Ureter (tissue), 1 donor: Measurements from ENCODE around the gene SHISAL1. TPM values are rescaled to one million over a fixed set of nuclear protein-coding genes. Genes with fewer than 3 reads are reported as not detected.
"Not testable (repeated sequence)": the region's sequence is repeated elsewhere in the genome, so short reads cannot be mapped to it uniquely, and the experiment has no call there.

ENCODE experiments used
- DNase-seq: peaks from one replicate; pipeline ENCODE4 v3.0.0-alpha.2; 2020; ENCODE audit warnings: low spot score
- total RNA-seq: library from RNA; stranded (reverse); gene quantifications from one replicate; pipeline ENCODE4 v1.2.4, GENCODE V29; 2023
- donor health status: DM: yes; HTN: yes; CAD: no.

The SHISAL1 gene
- total RNA-seq, 1 donor from 2014 or later, result 4.0 TPM

- not testable (repeated sequence) for DNase-seq
Measured at GRCh38 chr22:44302363-44302762, 10.4 kb downstream of the SHISAL1 start.

- DNase-seq, result no peak
Measured at GRCh38 chr22:44301039-44301438, 11.7 kb downstream of the SHISAL1 start.

GRCh38 chr22:44299124-44299523, 13.6 kb downstream of the SHISAL1 start:
- DNase-seq, result no peak

DNA sequence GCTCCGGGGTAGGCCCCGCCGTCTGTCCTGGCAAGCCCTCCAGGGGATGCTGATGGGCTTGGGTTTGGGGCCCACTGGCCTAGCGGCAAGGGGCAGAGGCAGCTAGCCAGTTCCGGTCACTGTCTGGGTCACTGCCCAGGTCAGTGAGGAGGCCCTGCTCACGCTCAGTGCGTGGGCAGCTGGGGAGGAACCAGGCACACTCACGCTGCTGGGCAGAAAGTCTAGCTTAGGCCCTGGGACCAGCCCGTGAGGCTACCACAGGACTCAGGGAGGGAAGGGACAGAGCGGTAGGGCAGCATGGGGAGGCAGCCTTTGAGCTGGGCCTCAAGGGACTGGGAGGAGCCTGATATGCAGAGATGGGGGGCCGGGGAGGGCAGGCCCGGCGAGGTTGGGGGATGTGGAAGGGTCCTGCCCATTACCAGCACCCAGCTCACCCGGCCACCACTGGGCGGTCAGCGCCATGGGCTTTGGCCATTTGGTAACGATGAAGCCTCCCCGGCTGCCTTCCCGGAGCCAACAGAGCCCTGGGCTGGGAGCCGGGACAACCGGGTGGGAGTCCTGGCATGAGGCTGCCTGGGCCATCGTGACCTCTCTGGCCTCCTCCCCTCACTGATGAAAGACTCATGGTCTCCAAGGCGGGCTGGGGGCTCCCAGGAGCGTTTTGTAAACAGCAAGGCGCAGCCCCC, 14.2 kb downstream of the SHISAL1 start:
- no peak for DNase-seq

DNA sequence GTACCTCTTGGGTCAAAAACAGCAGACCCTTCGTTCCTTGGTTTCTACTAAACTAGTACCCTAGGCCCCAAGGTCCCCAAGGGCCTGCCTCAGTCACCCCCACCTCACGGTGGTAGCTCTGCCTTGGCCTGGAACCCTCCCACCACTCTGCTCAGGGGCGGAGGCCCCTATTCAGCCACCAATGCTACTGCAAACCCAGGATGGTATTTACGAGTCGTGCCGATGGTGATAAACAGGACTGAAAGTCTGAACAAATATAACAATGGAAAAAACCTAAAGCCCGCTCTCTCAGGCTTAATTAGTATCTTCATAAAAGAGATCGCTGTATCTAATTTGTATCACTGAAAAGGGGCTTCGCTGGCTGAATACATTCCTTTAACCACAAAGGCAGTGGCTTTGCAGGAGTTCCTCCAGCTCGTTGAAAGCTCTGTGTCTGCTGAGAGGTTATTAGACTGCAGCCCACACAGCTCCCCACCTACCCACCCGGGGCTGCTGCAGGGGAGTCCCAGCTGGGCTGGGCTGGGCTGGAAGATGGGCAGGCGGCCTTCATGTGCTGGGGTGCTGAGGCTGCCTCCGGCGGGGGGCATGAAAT, 15.2 kb downstream of the SHISAL1 start:
- DNase-seq, result no peak

- no peak for DNase-seq
Measured at GRCh38 chr22:44295406-44295805, 17.3 kb downstream of the SHISAL1 start.

DNA sequence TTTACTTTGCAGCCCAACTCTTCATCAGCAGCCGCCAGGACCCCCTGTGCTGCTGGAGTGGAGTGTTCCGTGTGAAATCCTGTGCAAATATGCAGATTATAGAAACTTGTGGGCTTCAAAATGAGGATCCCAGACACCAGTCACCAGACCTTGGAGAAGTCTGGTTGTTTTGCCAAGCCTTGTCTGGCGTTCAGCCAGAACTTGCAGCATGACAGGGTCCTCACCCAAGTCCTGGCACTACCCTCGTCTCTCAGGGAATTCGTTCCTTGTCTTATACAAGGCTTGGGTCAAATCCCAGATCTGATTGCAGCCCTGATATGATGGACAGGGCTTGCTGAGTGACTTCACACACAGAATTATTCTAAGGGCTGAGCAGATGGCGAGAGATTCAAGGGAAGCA, 18.9 kb downstream of the SHISAL1 start:
- DNase-seq, result no peak

- no peak for DNase-seq
Measured at GRCh38 chr22:44293034-44293433, 19.7 kb downstream of the SHISAL1 start.

DNA sequence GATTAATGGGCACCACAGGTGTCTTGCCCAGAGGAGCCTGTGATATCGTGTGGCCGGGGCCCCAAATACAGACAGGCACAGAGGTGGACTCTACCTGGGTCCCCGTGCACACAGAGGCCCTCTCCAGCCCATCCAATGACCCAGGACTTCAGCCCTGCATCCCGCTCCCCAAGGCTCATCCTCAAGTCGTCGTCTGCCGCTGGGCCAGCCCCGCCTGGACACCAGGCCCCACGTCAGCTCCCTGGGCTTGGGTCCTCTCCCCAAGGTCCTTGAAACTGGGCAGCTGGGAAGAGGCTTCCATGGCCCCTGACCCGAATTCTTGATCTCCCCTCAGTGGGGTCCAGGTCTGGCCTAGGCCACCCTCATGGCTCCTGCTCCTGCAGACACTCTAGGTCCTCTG, 20.2 kb downstream of the SHISAL1 start:
- DNase-seq, result no peak

DNA sequence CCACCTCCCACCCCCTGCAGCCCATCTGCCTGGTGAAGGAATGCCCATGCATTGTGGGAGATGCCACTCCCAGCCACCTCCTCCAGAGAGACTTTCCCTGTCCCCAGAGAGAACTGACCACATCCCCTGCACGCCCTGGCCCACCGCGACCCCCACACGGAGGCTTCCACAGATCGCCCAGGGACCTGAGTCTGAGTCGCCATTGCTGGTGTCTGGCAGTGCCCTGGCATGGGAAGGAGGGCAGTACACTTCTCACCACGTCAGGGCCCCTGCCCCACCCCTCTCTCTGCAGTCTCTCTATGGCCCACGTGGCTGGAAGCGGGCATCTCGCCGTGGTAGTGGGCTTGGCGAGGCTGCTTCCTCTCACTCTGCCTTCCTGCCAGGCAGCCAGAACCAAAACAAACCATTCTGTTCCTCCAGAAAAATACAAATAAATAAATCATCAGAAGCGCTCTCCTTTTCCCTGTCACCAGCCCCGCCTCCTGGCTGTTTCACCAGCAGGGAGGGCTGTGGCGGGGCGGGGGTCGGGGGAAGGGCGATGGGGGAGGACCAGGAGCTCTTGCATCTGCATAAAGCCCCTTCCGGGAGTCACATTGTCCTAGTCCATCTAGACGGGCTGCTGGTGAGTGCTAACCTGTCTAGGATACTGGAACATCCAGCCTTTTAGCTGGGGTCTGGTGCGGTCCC, 20.9 kb downstream of the SHISAL1 start:
- DNase-seq, result no peak

DNA sequence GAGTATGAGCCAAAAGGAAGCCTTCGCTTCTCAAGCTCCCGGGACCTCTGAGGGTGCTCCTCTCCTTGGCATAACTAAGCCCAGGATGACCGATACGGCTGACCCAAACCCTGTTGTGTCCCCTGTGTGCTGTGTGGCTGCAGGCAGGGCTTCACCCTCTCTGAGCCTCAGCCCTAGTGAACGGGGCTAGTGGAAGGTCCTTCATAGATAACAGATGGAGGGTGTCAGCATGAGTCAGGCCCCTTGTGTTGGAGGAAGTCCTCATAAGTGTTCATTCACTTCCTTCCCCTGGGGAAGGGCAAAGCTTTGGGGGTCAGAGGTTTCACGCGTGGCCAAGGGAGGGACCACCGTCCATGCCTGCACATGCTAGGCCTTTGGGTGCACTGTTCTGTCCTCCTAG, 21.5 kb downstream of the SHISAL1 start:
- no peak for DNase-seq

DNA sequence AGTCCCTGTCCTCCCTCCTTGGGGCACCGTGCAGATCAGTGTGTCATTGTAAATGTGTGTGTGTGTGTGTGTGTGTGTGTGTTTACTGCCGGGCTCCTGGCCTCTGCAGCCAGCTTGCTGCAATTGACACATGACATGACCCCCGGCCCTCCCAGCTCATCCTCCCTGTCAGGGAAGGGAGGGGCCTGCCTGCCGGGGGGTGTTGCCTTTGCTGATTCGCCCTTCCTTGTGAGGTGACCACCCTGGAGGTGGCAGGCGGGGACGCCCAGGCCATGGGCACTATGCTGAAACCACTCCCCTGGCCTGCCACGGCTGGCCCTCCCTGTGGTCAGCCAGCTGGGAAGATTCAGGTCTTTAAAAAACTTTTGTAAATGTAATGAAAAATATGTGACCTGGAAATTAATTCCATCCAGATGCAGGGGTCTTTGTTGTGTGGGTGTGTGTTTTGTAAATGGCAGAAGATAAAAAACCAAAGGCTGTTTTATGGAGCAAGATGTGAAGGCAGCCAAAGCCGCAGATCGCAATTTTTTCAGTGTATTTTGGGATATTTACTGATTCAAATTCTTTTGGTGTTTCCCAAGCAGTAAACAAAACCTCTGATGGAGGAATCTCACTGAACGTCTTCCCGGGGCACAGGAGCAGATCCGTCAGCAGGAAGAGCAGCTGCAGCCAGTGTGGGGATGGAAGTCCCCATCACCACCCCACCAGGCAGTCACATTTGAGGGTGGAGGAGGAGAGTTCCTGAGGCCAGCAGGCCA, 23.2 kb downstream of the SHISAL1 start:
- no peak for DNase-seq

DNA sequence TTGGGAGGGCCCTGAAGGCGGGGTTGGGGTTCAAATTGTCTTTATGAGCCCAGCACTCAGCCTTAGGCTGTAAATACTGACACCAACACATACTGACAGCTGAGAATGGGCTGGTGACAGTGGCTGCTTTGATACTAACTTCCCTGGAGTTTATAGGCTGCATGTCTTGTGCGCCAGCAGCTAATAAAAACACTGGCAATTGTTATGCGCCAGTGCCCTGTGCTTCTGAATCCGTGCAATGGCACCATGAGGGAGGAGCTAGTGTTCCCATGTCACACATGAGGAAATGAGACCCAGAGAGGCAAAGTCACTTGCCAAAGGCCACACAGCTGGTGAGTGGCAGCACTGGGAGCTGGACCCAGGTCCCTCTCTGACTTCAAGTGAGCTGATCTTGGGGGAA, 23.8 kb downstream of the SHISAL1 start:
- no peak for DNase-seq

GRCh38 chr22:44287741-44288140, 25.0 kb downstream of the SHISAL1 start:
- no peak for DNase-seq

GRCh38 chr22:44287121-44287693, 25.5 kb downstream of the SHISAL1 start:
- DNase-seq, result no peak

DNA sequence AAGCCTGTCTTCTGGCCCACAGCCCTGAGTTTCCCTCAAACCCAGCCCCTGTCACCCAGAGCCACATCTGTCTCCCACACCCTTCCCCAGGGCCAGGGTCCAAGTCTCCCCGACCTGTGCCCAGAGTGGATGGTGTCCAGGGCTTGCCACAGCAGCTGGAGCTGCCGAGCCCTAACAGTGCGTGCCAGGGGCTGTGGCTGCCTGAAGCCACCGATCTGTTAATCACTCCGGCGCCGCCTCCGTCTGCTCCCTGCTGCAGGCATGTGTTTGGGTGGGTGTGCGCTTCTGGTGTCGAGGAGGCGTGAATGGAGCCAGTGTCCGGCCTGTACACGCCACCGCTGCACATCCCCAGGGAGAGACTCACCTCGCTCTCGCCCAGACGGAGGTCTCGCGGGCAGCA, 26.1 kb downstream of the SHISAL1 start:
- no peak for DNase-seq

DNA sequence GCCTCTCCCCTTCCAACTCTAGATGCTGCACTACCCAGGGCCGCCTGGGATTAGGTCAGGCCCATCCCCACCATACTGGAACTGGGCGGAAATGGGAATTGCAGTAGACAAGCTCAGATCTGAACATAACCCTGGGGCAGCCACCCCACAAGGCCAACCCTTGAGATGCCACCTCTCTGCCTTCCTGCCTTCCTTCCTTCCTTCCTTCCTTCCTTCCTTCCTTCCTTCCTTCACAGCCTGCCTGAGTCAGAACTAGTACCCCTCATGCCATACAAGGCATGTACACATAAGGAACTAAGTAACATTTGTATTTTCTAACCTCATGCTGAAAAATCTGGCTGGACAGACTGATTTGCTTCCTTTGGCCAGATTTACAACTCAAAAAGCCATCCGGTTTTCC, 28.0 kb downstream of the SHISAL1 start:
- no peak for DNase-seq

DNA sequence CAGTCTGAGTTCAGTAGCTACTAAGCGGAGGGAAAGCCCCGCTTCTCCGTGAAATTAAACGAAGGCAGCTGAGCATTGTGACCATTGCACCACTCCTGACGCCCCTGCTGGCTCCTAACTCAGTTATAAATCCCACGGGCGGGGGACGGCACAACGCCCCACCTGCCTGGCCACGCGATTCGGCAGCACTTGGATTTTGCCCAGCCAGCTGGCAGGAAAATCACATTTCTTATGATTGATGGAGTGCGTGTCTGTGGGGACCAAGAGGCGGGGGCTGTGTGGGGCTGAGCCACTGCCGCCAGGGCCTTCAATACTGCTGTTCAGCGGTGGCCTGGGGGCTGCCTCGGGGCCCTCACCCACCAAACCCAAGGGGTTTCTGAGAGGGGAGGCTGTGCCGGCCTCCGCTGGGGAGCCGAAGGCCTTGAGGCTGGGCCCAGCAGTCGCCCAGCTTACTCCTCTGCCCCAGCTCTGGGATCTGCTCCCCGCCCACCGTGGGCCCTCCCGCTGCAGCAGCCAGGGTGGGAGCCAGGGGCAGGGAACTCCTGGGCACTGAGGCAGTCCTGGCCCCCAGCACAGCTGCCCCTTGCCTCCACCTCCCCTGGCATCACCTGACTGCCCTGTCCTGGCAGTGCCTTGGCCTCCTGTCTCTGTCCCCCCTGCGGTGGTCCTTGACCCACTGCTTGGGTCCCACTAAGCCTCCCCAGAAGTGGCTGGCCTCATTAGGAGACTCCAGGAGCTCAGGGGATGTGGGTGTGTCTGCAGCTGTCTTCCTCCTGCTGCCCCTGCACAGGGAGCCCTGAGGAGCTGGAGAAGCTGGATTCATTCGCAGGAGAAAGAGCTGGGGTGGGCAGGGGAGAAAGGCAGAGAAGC, 30.7 kb downstream of the SHISAL1 start:
- no peak for DNase-seq

GRCh38 chr22:44280665-44281188, 32.0 kb downstream of the SHISAL1 start:
- no peak for DNase-seq

DNA sequence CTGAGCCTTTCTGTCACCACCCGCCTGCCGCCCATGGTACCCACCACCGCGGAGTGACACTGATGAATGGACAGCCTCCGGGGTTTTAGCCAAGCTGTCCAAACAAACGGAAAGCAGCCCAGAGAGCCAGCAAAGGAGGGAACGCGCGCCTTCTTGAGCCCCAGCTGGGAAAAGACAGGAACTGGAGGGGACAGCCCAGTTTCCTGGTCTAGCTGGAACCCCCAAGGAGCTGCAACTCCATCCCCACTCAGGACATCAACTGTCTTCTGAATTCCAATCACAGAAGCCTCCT, 33.7 kb downstream of the SHISAL1 start:
- no peak for DNase-seq
